NAMALWA (cell line): Measurements from ENCODE around the gene JUNB.
A peak's percentile ranks its signal among the peaks of the same experiment; 100 is the strongest.
"Not testable (repeated sequence)": the region's sequence is repeated elsewhere in the genome, so short reads cannot be mapped to it uniquely, and the experiment has no call there.

Experiments used
- DNase-seq: peaks from one replicate; pipeline ENCODE4 v3.0.0-alpha.2; 2015; ENCODE audit warnings: low spot score

JUNB gene

DNA sequence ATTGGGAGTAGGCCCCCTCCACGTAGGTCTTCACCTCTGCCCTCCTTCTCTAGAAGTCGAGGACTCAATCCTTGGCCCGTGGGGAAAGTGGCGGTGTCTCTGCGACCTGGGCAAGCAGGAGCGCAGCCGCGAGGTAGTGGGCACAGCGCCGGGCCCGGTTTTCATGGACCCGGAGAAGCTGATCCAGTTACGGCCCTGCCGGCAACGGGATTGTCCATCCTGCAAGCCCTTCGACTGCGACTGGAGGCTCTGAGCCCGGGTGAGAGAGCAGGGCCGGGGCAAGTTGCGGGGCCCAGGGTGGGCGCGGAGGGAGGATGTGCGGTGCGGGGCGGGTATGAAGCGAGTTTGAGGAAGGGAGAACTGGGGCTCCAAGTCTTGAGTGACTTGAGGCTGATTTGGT, 12.8 kb downstream of the JUNB start:
- DNase-seq, result no peak

DNA sequence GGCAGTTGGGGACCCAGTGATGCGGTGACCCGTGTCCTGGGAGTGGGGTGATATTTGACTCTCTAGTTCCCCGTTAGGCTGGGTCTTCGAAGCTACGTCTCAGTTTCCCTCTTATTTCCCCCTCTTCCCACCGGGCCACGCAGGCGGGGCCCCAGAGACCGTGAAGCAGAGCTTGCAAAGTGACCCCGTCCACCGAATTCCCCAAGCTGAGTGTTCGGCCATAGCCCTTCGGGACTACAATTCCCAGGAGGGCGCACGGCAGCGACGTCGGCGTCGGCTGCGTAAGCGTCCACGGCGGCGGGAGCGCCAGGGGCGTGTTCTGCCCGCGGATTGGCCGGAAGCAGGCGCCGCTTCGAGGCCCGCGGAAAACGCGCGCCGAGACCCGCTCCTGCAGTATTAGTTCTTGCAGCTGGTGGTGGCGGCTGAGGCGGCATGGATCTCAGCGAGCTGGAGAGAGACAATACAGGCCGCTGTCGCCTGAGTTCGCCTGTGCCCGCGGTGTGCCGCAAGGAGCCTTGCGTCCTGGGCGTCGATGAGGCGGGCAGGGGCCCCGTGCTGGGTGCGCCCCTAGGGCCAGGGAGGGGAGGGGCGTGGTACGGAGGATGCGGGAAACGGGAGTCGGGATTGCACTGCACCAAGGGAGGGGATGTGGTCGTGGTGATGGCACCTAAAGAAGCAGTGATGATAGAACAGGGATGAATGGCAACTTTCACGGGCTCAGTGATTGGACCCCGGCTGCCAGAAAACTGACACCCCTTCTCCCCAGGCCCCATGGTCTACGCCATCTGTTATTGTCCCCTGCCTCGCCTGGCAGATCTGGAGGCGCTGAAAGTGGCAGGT, 15.2 kb downstream of the JUNB start, which contains the start of gene RNASEH2A:
Gene RNASEH2A (plus strand): TSS at position 343 of the 840 bp plus-strand sequence. CDS start 90 bp downstream, at position 433.
- peak; percentile 92 for DNase-seq

DNA sequence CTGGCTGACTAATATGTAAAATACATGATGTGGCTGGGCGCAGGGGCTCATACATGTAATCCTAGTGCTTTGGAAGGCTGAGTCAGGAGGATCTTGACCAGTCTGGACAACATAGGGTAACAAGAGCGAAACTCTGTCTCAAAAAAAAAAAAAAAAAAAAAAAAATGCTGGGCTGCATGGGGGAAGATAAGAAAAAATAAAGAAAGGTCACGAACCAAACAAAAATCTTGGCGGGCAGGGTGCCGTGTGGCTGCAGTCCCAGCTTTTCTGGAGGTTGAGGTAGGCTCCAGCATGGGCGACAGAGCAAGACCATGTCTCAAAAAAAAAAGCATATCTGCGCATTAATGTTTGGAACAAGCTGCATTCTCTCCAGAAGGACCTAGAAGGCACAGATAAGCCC, 23.8 kb downstream of the JUNB start:
- DNase-seq, result no peak

DNA sequence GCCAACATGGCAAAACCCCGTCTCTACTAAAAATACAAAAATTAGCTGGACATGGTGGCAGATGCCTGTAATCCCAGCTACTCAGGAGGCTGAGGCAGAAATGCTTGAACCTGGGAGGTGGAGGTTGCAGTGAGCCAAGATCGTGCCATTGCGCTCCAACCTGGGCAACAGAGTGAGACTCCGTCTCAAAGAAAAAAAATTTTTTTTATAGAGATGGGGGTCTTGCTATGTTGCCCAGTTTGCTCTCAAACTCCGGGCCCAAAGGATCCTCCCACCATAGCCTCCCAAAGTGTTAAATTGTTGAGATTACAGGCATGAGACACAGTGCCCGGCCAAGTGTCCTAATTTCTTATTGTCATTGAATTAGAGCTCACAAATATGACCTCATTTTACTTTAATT, 25.9 kb downstream of the JUNB start:
- not testable (repeated sequence) for DNase-seq

DNA sequence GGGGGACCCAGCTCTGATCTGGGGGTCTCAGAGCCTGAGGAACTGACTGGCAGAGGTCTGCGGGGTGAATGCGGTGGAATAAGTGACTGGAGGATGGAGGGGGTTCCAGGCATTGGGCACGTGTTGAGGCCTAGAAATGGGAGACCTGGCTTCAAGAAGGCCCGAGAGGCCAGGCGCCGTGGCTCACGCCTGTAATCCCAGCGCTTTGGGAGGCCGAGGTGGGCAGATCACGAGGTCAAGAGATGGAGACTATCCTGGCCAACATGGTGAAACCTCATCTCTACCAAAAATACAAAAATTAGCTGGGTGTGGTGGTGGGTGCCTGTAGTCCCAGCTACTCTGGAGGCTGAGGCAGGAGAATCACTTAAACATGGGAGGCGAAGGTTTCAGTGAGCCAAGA, 26.5 kb downstream of the JUNB start:
- DNase-seq, result not testable (repeated sequence)

DNA sequence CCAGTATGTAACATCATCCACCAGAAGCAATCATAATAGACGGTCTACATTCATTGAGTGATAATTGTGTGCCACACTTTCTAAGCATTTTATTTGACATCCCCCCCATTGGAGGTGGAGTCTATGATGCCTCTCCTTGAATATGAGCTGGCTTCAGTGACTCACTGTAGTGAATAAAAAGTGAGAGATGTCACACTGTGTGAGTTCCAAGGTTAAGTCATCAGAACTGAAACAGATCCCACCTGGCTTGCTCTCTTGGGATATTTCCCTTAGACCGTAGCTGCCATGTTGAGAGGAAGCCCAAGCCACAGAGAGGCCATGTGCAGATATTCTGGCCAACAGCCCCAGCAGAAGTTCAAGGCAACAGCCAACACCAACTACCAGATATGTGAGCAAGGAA, 30.5 kb downstream of the JUNB start:
- peak; percentile 28 for DNase-seq

DNA sequence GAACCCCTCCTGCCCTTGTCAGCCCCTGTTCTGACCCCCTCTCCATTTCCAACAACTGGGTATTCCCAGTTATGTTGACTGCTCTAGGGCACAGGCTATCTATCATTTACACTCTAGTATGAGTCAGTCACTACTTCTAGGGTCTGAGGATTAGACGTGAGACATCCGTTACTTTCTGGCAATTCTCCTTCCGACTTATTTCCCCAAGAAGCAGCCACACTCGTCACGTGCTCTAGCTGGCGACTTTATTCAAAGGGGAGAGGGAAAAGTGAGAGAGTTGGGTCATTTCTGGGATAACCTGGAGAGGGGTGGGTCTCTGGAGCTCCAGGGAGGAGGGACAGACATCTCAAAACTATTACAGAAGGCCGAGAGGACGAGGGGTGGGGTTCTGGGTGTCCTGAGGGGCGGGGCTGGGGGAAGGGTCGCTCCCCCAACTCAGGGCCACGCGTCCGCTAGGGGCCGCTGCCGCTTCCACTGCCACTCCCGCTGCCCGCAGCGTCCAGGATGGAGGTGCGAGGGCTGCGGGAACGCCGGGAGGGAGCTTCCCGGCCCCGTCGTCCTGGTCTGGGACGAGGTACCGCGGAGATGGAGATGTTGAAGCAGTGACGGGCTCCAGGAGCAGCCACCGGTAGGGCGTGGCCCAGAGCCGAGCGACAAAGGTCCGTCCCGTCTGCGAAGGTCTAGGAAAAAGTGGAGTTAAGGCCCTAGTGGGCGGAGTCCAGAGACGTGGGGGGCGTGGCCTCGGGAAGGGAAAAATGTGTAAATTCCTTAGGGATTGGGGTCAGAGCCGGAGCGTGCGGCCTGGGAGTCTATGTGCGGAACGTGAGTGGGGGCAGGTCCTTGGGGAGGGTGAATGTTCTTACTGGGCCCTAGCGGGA, 34.2 kb downstream of the JUNB start:
- no peak for DNase-seq

DNA sequence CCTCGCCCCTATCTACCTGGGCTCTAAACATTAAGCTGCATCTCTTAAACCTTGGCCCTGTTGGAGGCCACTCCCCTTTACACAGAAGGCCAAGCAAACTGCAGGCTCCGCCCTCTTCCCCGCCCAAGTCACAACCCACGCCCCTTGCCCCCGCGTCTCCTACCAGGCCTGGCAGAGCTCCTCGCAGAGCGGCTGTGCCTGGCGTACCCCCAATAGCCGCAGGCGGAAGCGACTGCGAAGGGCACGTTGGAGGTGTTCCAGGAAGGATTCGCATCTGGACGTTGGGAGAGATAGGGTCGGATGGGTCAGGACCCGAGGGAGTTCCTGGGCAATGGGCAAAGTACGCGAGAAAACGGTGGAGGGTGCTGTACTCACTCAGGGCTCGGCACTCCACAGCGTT, 37.2 kb downstream of the JUNB start:
- peak; percentile 76 for DNase-seq

DNA sequence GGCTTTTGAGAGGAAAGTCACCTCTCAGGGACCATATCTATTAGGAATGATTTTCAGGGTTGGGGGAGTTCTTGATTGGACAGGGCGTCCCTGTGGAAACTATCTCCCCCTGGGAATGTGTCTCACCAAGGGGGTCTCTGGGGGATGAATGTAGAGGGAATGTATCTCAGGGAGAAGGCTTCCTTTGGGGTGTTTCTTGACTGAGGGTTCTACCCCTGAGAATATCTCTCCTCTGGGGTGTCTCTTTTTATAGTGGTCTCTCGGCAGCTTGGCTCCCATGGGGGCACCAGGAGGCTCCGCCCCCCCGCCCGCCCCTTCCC, 42.1 kb downstream of the JUNB start:
- no peak for DNase-seq

DNA sequence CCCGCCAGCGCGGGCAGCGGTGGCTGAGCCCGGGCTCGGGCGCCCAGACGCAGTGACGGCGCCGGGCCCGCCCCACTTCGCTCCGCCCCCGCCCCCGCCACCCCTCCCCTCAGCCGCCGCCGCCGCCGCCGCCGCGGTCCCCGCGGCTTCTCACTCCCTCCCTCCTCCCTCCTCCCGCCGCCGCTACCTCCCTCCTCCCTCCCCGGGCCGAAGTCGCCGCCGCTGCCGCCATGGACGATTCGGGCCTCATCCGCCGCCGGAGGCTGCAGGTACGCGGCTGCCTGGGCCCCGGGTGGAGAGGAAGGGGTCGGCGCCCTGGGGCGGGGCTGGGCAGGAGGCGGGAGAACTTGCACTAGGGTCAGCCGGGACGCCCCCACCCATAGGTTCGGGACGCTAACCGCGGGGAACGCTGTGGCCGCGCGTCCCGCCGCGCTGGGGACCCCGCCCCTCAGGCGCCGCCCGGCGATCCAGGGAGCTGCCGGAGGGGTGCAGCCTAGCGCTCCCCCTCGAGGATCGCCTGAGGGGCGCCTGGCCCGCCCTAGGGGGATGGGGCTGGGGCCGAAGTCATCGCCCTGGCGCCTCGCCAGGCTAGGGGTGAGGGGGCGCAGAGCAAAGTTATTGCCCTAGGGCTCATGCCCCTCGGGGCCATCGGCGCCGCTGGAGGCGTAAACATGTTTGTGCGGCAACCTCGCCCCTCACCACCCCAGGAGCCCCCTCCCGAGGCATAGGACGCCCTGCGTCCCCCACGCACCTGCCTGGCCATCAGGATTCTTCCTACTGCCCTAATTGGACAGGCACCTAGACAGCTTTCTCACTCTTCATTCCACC, 42.7 kb downstream of the JUNB start:
- peak; percentile 58 for DNase-seq

DNA sequence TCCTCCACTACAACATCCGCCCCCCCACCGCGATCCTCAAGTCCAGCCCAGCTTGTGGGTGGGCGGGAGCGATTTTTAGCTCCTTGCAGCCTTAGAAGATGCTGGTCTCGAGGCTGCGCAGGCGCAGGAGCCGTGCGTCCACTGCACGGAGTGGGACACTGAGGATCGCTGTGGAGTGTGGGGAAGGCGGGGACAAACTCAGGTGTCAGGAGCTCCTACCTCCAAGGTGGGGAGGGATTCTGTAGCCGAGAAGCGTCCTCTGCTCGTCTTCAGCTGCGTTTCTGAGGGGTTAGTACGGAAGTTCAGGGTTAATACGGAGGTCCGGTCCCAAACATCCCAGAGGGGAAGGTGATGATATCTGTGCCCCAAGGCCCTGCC, 43.3 kb downstream of the JUNB start, which contains the start of gene RTBDN:
Gene RTBDN (minus strand): TSS at position 14 of the 378 bp plus-strand sequence. CDS start 4,600 bp downstream, outside the sequence.
- no peak for DNase-seq

DNA sequence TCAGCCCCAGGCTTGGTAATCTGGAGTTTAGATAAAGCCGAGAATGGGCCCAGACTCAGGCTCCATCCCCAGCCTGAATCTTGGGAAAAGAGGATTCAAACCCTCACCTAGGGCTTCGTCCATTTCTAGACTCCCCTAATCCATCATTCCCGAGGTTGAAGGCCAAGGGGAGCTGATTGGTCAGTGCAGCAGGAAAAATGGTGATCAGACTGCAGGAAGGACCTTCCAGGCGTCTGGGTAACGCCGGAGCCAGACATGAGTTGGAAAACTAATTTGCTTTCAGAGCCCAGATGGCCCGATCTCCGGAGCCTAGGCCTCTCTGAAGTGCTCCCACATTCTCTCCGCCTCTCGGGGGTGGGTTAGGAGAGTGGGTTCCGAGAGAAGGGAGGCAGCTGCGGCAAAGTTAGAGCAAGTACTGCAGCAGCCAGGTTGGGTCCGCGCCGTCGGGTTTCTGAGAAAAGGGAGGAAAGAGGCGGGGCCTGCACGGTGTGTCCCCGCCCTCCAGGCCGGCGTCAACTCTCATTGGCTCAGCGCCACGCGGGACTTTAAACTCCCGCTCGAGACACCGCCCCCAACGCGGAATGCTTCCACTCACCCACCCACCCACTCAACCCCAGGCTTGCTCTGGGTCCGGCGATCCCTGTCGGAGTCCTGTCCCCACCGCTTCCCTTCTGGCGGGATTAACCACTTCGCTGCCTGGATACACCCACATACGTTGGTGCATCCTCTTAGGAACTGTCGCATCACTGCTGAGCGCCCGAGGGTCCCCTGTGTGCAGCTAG, 43.9 kb downstream of the JUNB start:
- DNase-seq, result peak; percentile 79

DNA sequence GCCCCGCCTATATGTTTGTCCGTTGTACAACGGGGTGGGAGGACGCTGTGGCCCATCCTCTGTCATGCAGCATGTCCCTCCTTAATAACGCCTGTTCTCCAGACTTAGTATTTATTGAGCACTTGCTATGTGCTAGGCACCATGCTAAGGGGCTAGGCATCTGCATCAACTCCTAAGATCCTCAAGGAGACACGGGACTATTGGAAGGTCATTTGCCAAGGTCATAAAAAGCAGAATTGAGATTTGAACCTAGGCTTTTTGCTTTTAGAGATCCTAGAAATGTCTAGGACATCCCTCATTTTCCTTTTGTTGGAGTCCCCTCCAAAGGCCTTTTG, 45.2 kb downstream of the JUNB start:
- DNase-seq, result no peak

DNA sequence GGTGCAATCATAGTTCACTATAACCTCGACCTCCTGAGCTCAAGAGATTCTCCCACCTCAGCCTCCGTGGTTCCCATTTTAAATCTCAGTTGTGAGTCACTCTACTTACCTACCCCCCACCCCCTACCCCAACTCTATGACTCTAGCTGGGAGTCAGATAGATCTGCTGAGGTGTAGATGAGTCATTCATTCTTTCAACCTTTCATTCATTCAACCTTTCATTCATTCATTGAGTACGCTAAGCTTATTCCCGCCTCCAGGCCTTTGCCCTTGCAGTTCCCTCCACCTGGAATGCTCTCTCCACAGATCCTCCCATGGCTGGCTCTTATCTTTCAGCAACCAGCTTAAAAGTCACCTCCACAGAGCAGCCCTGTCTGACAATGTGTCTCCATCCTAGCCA, 45.9 kb downstream of the JUNB start:
- DNase-seq, result no peak

DNA sequence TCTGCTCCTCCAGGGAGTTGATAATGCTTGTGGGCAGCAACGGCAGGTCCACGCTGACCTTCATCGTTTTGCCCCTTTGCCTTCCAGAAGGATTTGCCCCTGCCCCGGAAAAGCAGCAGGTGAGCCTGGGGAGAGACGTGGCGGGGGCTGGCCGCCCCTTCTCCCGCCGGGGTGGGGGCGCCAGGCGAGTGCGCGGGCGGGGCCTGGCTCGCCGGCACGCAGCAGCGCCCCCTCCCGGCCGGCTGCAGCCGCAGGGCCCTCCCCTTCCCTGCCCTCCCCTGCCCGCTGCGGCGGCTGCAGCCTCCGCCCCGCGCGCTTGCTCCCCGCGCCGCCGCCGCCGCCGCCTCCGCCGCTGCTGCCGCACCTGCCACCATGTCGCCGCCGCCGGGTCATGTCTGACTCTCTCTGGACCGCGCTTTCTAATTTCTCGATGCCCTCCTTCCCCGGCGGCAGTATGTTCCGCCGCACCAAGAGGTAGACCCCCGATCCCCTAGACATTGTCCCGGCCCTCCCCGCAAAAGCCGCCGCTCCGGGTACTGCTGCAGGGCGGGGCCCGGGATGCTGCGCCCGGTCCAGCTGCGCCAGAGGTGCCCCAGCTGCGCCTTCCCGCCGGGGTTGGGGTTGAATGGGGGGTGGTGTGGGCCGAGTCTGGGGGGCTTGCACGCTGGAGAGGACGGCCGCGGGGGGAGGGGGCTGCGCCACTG, 47.0 kb downstream of the JUNB start, which contains the start of gene MAST1:
Gene MAST1 (plus strand): TSS at position 334 of the 704 bp plus-strand sequence. CDS start 58 bp downstream, at position 392.
- DNase-seq, result peak; percentile 74

DNA sequence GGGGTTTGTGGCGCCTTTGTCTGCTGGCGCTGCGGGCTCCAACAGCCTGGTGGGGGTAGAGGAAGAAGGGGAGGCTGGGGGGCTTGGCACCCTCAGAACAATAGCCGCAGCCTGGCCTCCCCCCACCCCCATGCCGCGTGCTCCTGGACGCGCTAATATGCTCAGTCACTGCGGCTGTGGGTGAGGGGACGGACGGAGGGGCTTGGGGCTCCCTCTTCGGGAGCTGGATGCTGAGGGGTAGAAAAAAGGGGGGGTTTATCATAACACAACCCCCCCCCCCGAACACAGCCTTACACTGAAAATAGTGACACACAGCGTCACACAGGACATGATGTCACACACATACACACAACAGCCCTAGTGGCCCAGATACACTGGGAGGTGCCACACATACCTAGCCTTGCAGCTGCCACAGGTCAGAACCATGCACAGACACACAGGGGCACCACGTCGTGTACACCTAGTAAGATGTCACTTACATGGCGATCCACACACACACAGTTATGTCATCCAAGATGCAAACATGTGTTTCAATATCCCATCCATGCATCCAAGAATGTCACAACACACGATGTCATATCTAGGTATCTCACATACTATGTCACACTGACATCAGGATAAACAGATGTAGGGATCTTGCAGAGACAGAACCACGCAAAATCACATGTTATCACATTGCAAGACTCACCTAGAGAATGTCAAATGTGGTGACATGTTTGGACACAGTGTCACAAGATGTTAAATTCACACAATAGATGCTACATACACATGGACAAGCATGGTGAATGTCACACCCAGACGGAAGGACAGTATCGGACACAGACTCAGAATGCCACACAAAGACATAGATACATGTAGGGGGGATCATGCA, 47.8 kb downstream of the JUNB start:
- DNase-seq, result peak; percentile 78

DNA sequence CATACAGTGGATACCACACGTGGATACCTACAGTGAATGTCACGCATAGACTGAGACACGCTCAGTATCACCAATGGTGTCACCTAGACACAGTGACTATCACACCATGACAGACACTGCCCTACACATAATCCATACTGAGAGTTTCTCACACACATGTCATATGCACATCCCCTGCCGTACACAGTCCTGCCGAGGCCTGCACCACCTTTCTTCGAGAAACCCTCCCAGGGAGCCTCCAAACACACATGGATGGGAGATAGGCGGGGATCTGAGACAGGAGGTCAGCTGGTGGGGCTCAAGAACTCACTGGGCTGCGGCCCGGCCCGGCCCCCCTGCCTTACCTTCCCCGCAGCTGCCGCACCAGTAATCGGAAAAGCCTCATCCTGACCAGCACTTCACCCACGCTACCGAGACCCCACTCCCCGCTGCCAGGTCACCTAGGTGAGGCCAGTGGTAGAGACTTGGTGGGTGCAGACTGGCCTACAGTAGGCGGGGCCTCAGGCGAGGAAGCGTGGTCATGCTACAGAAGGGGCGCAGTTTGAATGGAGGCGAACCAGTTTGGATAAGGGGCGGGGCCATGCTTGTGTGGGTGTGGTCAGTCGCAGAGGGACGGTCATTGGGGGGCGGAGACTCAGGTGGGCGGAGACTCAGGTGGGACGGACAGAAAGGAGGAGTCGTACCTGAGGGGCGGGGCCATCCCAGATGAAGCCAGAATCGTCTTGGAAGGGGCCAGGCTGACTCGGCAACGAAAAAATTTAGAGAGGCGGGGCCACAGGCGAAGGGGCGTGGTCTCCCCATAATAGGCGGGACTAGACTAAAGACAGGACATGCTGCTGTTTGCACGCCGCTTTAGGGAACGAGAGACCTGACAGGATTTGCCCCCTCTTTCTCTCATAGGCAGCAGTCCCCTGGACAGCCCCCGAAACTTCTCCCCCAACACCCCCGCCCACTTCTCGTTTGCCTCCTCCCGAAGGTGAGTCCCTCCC, 49.1 kb downstream of the JUNB start:
- DNase-seq, result peak; percentile 88

DNA sequence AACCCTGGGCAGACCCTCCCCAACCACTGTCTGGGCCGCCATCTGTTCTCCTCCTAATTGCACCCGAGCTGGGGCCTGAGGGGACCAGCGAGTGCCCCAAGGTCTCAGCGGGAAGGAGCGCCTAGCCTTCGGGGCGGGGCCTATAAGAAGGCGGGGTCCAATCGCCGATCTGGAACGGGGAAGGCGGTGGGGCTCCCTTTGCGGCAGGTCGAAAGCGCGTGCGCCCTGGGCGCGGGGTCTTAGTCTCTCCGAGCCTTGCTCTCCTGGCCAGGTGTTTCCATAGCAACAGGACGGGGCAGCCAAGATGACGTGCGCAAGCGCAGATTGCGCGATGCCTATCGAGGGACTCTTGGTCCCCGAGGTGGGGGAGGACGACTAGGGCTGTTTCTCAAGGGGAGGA, 49.8 kb downstream of the JUNB start:
- DNase-seq, result no peak
